GM12878 (cell line): ENCODE results near the gene COL5A1. TPM values are rescaled to one million over a fixed set of nuclear protein-coding genes. Genes with fewer than 3 reads are reported as not detected.

ENCODE experiments used
- ATAC-seq: fragments of 200-7000 bp; cut with Tn5 transposase; 3 replicates; pipeline ENCODE4 v1.9.1; 2020; ENCODE audit warnings: mild to moderate bottlenecking, moderate library complexity
- BruUV-seq: library from RNA; stranded (reverse); fragments of 400-500 nt; replicated peaks from 2 replicates; lab custom pipeline; 2021; lab: Mats Ljungman, UMichigan
- CTCF ChIA-PET: fragments of 300-600 bp; sonication (Branson Sonifier 250); formaldehyde crosslinking; extraction: SDS; loops from one replicate; lab custom pipeline; 2021; ENCODE audit warnings: inconsistent platforms; lab: Yijun Ruan, JAX
- POLR2A ChIA-PET: fragments of 350-600 bp; formaldehyde crosslinking; extraction: SDS; loops from one replicate; lab custom pipeline; 2021; ENCODE audit warnings: inconsistent platforms; lab: Charles Lee
- RAD21 ChIA-PET: fragments of 300-600 bp; sonication (Branson Sonifier 250); formaldehyde crosslinking; loops from one replicate; lab custom pipeline; 2023; ENCODE audit warnings: antibody characterized with exemption; ENCODE audit not compliant: unreplicated experiment; lab: Charles Lee
- SMC1A ChIA-PET: fragments of 300-600 bp; sonication (Branson Sonifier 250); formaldehyde crosslinking; loops from one replicate; lab custom pipeline; 2023; ENCODE audit not compliant: unreplicated experiment, uncharacterized antibody; lab: Charles Lee
- DNase-seq: peaks from one replicate; pipeline ENCODE4 v3.0.0-alpha.2; 2011; ENCODE audit warnings: low read depth, low spot score
- FAIRE-seq: peaks from 3 replicates; lab custom pipeline; 2011; peaks lifted over from hg19 to GRCh38; lab: Jason Lieb, UNC
- H2AFZ ChIP-seq: 2 replicates; pipeline ENCODE4 v1.6.0; 2011; ENCODE audit warnings: low read depth, low read length, control low read depth; ENCODE audit not compliant: control insufficient read depth
- H3K27ac ChIP-seq: 2 replicates; pipeline ENCODE4 v1.5.1; 2011; ENCODE audit warnings: control low read depth; ENCODE audit not compliant: control insufficient read depth, insufficient read depth
- H3K27me3 ChIP-seq, 2 experiments: replicated peaks in 1 of 2; 2 replicates each; pipeline versions ENCODE4 v1.6.0 to v1.6.1; 2011; ENCODE audit warnings: low read length in 1 of 2; ENCODE audit not compliant: control insufficient read depth in 2 of 2, insufficient read depth in 2 of 2
- H3K36me3 ChIP-seq, 2 experiments: 2 replicates each; pipeline ENCODE4 v1.5.1; 2011; ENCODE audit warnings: low read length in 1 of 2; ENCODE audit not compliant: control insufficient read depth in 2 of 2, insufficient read depth in 2 of 2
- H3K4me1 ChIP-seq: 2 replicates; pipeline ENCODE4 v1.6.1; 2011; ENCODE audit warnings: mild to moderate bottlenecking, low read length, moderate library complexity, mixed read lengths; ENCODE audit not compliant: control insufficient read depth, insufficient read depth
- H3K4me2 ChIP-seq: 2 replicates; pipeline ENCODE4 v1.6.0; 2011; ENCODE audit warnings: control low read depth; ENCODE audit not compliant: control insufficient read depth, insufficient read depth
- H3K4me3 ChIP-seq: fragments of 200-600 bp; sonication (generic); 2 replicates; pipeline ENCODE4 v1.5.1; 2016
- H3K79me2 ChIP-seq: 2 replicates; pipeline ENCODE4 v1.6.0; 2011; ENCODE audit warnings: low read length; ENCODE audit not compliant: control insufficient read depth, insufficient read depth
- H3K9ac ChIP-seq: 2 replicates; pipeline ENCODE4 v1.8.0; 2011; ENCODE audit warnings: low read length, control low read depth, mixed read lengths; ENCODE audit not compliant: control insufficient read depth, insufficient read depth
- H3K9me3 ChIP-seq: replicated peaks from 3 replicates; pipeline ENCODE4 v1.5.1; 2011; ENCODE audit warnings: mild to moderate bottlenecking, low read length; ENCODE audit not compliant: control insufficient read depth, insufficient read depth
- H4K20me1 ChIP-seq: 2 replicates; pipeline ENCODE4 v1.6.0; 2011; ENCODE audit not compliant: control insufficient read depth, insufficient read depth
- ASH2L ChIP-seq: fragments of 300-600, 200-600 bp; sonication (generic); IDR thresholded peaks from 2 replicates; pipeline ENCODE4 v1.6.1; 2017; ENCODE audit warnings: low read depth, mild to moderate bottlenecking, borderline replicate concordance
- BMI1 ChIP-seq: fragments of 450-650 bp; IDR thresholded peaks from 2 replicates; pipeline ENCODE4 v1.6.1; 2016; ENCODE audit warnings: mild to moderate bottlenecking, moderate library complexity, borderline replicate concordance
- BRCA1 ChIP-seq: IDR thresholded peaks from 2 replicates; pipeline ENCODE4 v1.6.1; 2011; ENCODE audit warnings: low read depth, low read length, improper control_type of control experiment
- HDAC2 ChIP-seq: fragments of 200-600 bp; sonication (generic); IDR thresholded peaks from 2 replicates; pipeline ENCODE4 v1.6.1; 2017
- HDAC6 ChIP-seq: fragments of 200-600 bp; sonication (generic); IDR thresholded peaks from one replicate; pipeline ENCODE4 v1.8.0; 2017; ENCODE audit warnings: antibody characterized with exemption; ENCODE audit not compliant: unreplicated experiment
- IKZF1 ChIP-seq: fragments of 450-650 bp; conservative IDR thresholded peaks from 2 replicates; pipeline ENCODE4 v1.6.1; 2017; ENCODE audit warnings: antibody characterized with exemption, mild to moderate bottlenecking
- RB1 ChIP-seq: fragments of 450-650 bp; formaldehyde crosslinking; IDR thresholded peaks from 2 replicates; pipeline ENCODE4 v1.6.1; 2017; ENCODE audit warnings: mild to moderate bottlenecking, borderline replicate concordance
- WRNIP1 ChIP-seq: IDR thresholded peaks from 2 replicates; pipeline ENCODE4 v1.6.1; 2011; ENCODE audit warnings: low read depth, low read length, improper control_type of control experiment, borderline replicate concordance
- ZNF274 ChIP-seq: IDR thresholded peaks from one replicate; pipeline ENCODE4 v1.8.0; 2011; ENCODE audit not compliant: insufficient read length, insufficient read depth
- WGBS: methylation state at CpG from one replicate; pipeline ENCODE4 v1.1.6; 2016; ENCODE audit warnings: low lambda C conversion rate; ENCODE audit not compliant: insufficient replicate concordance, insufficient coverage; ENCODE audit errors: missing lambda C conversion rate; 5-methylcytosine and 5-hydroxymethylcytosine counted together
- in situ Hi-C: fragments of 300-500 bp; cut with MboI; formaldehyde crosslinking; loops from 9 replicates; pipeline ENCODE4 v1.14.3; 2018; ENCODE audit warnings: mixed read lengths
- intact Hi-C: fragments of 100-400 bp; cut with micrococcal nuclease; formaldehyde crosslinking; loops from one replicate; pipeline ENCODE4 v1.14.2; 2022; ENCODE audit not compliant: unreplicated experiment
- polyA plus RNA-seq, 11 experiments: library from polyadenylated mRNA; depleted of rRNA in 4 of 11; unstranded in 6 of 11; stranded (reverse) in 5 of 11; fragments of >200 nt; fragmentation: Nextera tagmentation in 4 of 11; fragmentation: Illumina TruSeq in 1 of 11; extraction: Ambion mirVana in 4 of 11; extraction: Trizol in 1 of 11; gene quantifications; 1 replicate in 1 of 11; 2 replicates in 10 of 11; pipeline versions ENCODE4 v1.2.1 to v1.2.3, GENCODE V29; 2011 to 2016; ENCODE audit warnings: inconsistent platforms in 2 of 11, missing spikeins in 2 of 11, low read depth in 1 of 11
- total RNA-seq, 4 experiments: library from RNA; depleted of rRNA in 3 of 4; stranded (reverse); fragments of >200 nt in 3 of 4; fragmentation: Illumina TruSeq in 1 of 4; extraction: Trizol in 1 of 4; gene quantifications; 2 replicates each; pipeline versions ENCODE4 v1.2.1 to v1.2.3, GENCODE V29; 2013 to 2021
- TF ChIP-seq, protein P1 (sequence below): IDR thresholded peaks from 2 replicates; pipeline ENCODE4 v1.6.1; 2012; ENCODE audit warnings: low read length, inconsistent platforms
- TF ChIP-seq, protein P2 (sequence below): IDR thresholded peaks from 2 replicates; pipeline ENCODE4 v1.6.1; 2011; ENCODE audit warnings: mild to moderate bottlenecking, low read depth, low read length, moderate library complexity; ENCODE audit not compliant: insufficient replicate concordance
- TF ChIP-seq, protein P3 (sequence below): fragments of 450-650 bp; IDR thresholded peaks from 2 replicates; pipeline ENCODE4 v1.6.1; 2018; ENCODE audit warnings: mild to moderate bottlenecking, low read depth, moderate library complexity; ENCODE audit not compliant: partially characterized antibody

COL5A1 gene
- total and polyA plus RNA-seq, 10 of the 15 experiments (the other 5 are each of a cell fraction or from before 2014, with no cell fraction given) = under 0.01 to 0.15 (median 0.13) TPM; not detected in 4

- H3K9ac ChIP-seq = no peak overlapping the region
- H3K4me3 ChIP-seq = no peak overlapping the region
- H3K4me1 ChIP-seq = no peaks in the 10 kb centered on the region
- H2AFZ ChIP-seq = no peak overlapping the region
- H3K9me3 ChIP-seq = no peaks in the 10 kb centered on the region
- TF ChIP-seq HDAC6 = no peak
- TF ChIP-seq ZNF274 = no peak
- no peak for TF ChIP-seq WRNIP1
- TF ChIP-seq HDAC2 = no peak
- TF ChIP-seq ASH2L = no peak
- TF ChIP-seq IKZF1 = no peak
- no peak for DNase-seq
- WGBS = 50% methylated on average over 16 of the region's 58 CpGs
- no peak overlapping the region for H3K27ac ChIP-seq
- H3K4me2 ChIP-seq = no peak overlapping the region
- POLR2A ChIA-PET = no interaction called here
- peaks cover 4 to 5% of the 10 kb centered on the region in 2 experiments for H3K27me3 ChIP-seq
- ATAC-seq = no peak
- RAD21 ChIA-PET = no interaction called here
- no peaks in the 10 kb centered on the region for H3K36me3 ChIP-seq
- no TSS peak for BruUV-seq
- no peaks in the 10 kb centered on the region for H3K79me2 ChIP-seq
- no peak for FAIRE-seq
- CTCF ChIA-PET = no interaction called here
- H4K20me1 ChIP-seq = no peaks in the 10 kb centered on the region
- intact Hi-C loops (no loop called here), in situ Hi-C loops (no loop called here)
- SMC1A ChIA-PET = no interaction called here
Observed at GRCh38 chr9:134641990-134642384, 384 bp downstream of the COL5A1 start.

- no peak for DNase-seq
- BruUV-seq = no TSS peak
- Histone ChIP-seq H3K9me3 (no peaks in the 10 kb centered on the region), H3K4me2 (no peak overlapping the region), H3K4me3 (no peak overlapping the region), H3K79me2 (no peaks in the 10 kb centered on the region), H3K9ac (no peak overlapping the region), H2AFZ (no peak overlapping the region), H3K4me1 (no peaks in the 10 kb centered on the region), H3K27ac (no peak overlapping the region), H3K36me3 (no peaks in the 10 kb centered on the region), H3K27me3 (peaks cover 4 to 5% of the 10 kb centered on the region in 2 experiments), H4K20me1 (no peaks in the 10 kb centered on the region)
- POLR2A ChIA-PET = no interaction called here
- RAD21 ChIA-PET = no interaction called here
- ATAC-seq = no peak
- in situ Hi-C loops (no loop called here), intact Hi-C loops (no loop called here)
- 30% methylated on average over 16 of the region's 37 CpGs for WGBS
- SMC1A ChIA-PET = no interaction called here
- no peak for FAIRE-seq
- CTCF ChIA-PET = no interaction called here
- TF ChIP-seq, protein P1, sequence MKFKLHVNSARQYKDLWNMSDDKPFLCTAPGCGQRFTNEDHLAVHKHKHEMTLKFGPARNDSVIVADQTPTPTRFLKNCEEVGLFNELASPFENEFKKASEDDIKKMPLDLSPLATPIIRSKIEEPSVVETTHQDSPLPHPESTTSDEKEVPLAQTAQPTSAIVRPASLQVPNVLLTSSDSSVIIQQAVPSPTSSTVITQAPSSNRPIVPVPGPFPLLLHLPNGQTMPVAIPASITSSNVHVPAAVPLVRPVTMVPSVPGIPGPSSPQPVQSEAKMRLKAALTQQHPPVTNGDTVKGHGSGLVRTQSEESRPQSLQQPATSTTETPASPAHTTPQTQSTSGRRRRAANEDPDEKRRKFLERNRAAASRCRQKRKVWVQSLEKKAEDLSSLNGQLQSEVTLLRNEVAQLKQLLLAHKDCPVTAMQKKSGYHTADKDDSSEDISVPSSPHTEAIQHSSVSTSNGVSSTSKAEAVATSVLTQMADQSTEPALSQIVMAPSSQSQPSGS = no peak
- TF ChIP-seq RB1 (no peak), BRCA1 (no peak), BMI1 (no peak)
- TF ChIP-seq, protein P2, sequence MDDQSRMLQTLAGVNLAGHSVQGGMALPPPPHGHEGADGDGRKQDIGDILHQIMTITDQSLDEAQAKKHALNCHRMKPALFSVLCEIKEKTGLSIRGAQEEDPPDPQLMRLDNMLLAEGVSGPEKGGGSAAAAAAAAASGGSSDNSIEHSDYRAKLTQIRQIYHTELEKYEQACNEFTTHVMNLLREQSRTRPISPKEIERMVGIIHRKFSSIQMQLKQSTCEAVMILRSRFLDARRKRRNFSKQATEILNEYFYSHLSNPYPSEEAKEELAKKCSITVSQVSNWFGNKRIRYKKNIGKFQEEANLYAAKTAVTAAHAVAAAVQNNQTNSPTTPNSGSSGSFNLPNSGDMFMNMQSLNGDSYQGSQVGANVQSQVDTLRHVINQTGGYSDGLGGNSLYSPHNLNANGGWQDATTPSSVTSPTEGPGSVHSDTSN = no peak
- TF ChIP-seq, protein P3, sequence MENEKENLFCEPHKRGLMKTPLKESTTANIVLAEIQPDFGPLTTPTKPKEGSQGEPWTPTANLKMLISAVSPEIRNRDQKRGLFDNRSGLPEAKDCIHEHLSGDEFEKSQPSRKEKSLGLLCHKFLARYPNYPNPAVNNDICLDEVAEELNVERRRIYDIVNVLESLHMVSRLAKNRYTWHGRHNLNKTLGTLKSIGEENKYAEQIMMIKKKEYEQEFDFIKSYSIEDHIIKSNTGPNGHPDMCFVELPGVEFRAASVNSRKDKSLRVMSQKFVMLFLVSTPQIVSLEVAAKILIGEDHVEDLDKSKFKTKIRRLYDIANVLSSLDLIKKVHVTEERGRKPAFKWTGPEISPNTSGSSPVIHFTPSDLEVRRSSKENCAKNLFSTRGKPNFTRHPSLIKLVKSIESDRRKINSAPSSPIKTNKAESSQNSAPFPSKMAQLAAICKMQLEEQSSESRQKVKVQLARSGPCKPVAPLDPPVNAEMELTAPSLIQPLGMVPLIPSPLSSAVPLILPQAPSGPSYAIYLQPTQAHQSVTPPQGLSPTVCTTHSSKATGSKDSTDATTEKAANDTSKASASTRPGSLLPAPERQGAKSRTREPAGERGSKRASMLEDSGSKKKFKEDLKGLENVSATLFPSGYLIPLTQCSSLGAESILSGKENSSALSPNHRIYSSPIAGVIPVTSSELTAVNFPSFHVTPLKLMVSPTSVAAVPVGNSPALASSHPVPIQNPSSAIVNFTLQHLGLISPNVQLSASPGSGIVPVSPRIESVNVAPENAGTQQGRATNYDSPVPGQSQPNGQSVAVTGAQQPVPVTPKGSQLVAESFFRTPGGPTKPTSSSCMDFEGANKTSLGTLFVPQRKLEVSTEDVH = no peak
Observed at GRCh38 chr9:134642385-134643181, 980 bp downstream of the COL5A1 start.
